ENCODE measurements around the gene EXOSC10. TPM values are rescaled to one million over a fixed set of nuclear protein-coding genes. Genes with fewer than 3 reads are reported as not detected.
"Not testable (repeated sequence)": the region's sequence is repeated elsewhere in the genome, so short reads cannot be mapped to it uniquely, and the experiment has no call there.

EXOSC10 gene
- total and polyA plus RNA-seq, 5 donors, result 20.1 to 25.7 (median 21.9) TPM

- H3K4me1 ChIP-seq (ENCODE audit: control insufficient read depth, insufficient read depth, low read length), result no peaks in the 10 kb centered on the region
- ATAC-seq (peak; percentile 56 to 60), DNase-seq (peak in 1 of 3 donors; percentile 64)
- no peak overlapping the region for H3K27ac ChIP-seq (ENCODE audit: low read length)
- no peaks in the 10 kb centered on the region for H3K27me3 ChIP-seq (ENCODE audit: control insufficient read depth, insufficient read depth)
- no peaks in the 10 kb centered on the region for H3K9me3 ChIP-seq (ENCODE audit: control insufficient read depth, low read length)
- 55% methylated on average over 10 of the region's 10 CpGs for WGBS
- intact Hi-C loops (cut with DNase I), result no loop called here
- no peak overlapping the region for H3K4me3 ChIP-seq (ENCODE audit: low read length)
Measured at GRCh38 chr1:11053758-11054137, 45.9 kb downstream of the EXOSC10 start.

GRCh38 chr1:11052839-11053757 lies 46.6 kb downstream of the EXOSC10 start:
- ATAC-seq (peak; percentile 8 to 37), DNase-seq (no peak)
- no peaks in the 10 kb centered on the region for H3K9me3 ChIP-seq (ENCODE audit: control insufficient read depth, low read length)
- H3K4me3 ChIP-seq (ENCODE audit: low read length), result no peak overlapping the region
- intact Hi-C loops (cut with DNase I), result no loop called here
- H3K27ac ChIP-seq (ENCODE audit: low read length), result no peak overlapping the region
- WGBS, result 23% methylated on average over 29 of the region's 29 CpGs
- no peaks in the 10 kb centered on the region for H3K4me1 ChIP-seq (ENCODE audit: control insufficient read depth, insufficient read depth, low read length)
- no peaks in the 10 kb centered on the region for H3K27me3 ChIP-seq (ENCODE audit: control insufficient read depth, insufficient read depth)

DNA sequence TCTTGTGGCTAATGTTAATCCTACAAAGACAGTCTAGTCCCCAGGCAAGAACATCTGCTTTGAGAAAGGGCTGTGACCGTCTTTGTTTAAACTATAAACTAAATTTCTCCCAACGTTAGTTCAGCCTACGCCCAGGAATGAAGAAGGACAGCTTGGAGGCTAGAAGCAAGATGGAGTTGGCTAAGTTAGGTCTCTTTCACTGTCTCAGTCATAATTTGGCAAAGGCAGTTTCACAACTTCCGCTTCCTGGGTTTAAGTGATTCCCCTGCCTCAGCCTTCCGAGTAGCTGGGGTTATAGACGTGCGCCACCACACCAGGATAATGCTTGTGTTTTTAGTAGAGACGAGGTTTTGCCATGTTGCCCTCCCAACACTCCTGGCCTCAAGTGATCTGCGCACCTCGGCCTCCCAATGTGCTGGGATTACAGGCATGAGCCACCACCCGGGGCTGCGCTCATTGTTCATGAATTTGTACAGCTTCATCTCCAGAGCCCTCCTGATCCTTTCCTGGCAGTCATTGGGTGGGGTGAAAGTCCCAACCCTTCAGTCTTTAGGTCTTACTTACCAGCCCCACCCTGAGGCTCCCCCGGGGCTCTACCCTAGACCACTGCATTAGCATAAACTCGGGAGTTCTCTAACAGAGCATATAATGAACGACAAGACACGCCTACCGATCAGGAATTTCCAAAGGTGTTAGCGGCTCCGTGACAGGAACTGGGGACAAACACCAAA lies 47.7 kb downstream of the EXOSC10 start:
- Histone ChIP-seq H3K4me3 (ENCODE audit: low read length) (no peak overlapping the region), H3K27ac (ENCODE audit: low read length) (no peak overlapping the region), H3K27me3 (ENCODE audit: control insufficient read depth, insufficient read depth) (no peaks in the 10 kb centered on the region), H3K4me1 (ENCODE audit: control insufficient read depth, insufficient read depth, low read length) (no peaks in the 10 kb centered on the region), H3K9me3 (ENCODE audit: control insufficient read depth, low read length) (no peaks in the 10 kb centered on the region)
- DNase-seq, result no peak
- WGBS, result 53% methylated on average over 19 of the region's 19 CpGs
- no peak for ATAC-seq
- intact Hi-C loops (cut with DNase I), result no loop called here

GRCh38 chr1:11051121-11051520 lies 48.5 kb downstream of the EXOSC10 start:
- ATAC-seq; DNase-seq; H3K4me3 ChIP-seq (ENCODE audit: low read length); H3K9me3 ChIP-seq (ENCODE audit: control insufficient read depth, low read length); H3K27ac ChIP-seq (ENCODE audit: low read length); H3K27me3 ChIP-seq (ENCODE audit: control insufficient read depth, insufficient read depth); intact Hi-C loops (cut with DNase I); H3K4me1 ChIP-seq (ENCODE audit: control insufficient read depth, insufficient read depth, low read length): not testable (repeated sequence)
- 92% methylated on average over 10 of the region's 10 CpGs for WGBS

DNA sequence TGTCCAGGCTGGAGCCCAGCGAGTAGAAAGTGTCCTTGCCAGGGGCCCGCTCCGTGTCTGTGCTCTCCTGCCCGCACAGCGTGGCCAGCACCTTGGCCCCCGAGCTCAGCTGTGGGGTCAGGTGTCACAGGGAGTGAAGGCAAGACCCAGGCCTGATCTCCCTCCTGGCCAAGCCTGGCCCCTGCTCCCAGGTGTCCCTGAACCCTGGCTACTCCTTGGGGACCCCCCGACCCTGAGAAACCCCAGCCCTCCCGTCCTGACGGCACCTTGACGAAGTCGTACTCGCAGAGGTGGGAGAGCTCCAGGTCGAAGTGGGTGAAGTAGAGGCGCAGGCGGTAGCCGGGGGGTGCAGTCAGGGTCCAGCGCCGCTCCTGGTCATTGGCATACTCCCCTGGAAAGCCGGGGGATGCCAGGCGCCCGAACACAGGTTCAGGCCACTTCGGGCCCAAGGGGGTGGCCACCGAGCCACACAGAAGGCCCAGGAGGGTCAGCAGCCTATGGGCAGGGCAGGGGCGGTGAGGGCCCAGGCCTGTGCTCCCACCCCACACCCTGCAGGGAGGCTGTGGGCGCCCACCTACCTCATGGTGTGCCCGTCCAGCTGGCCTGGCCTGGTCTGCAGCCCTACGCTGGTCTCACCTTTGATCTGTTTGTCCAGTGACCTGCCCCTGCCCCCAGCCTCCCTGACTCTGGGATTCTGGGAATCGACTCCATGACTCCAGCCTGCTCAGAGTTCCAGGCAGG lies 52.9 kb downstream of the EXOSC10 start, which contains the start of gene MASP2:
Gene MASP2 (minus strand): TSS at position 615 of the 741 bp plus-strand sequence. CDS start 32 bp downstream, at position 583.
- DNase-seq, result peak in 1 of 3 donors; percentile 45
- no peaks in the 10 kb centered on the region for H3K4me1 ChIP-seq (ENCODE audit: control insufficient read depth, insufficient read depth, low read length)
- H3K4me3 ChIP-seq (ENCODE audit: low read length), result no peak within 1 kb of the TSS
- no peak within 1 kb of the TSS for H3K27ac ChIP-seq (ENCODE audit: low read length)
- peak; percentile 22 to 34 for ATAC-seq
- no peaks in the 10 kb centered on the region for H3K9me3 ChIP-seq (ENCODE audit: control insufficient read depth, low read length)
- H3K27me3 ChIP-seq (ENCODE audit: control insufficient read depth, insufficient read depth), result no peaks in the 10 kb centered on the region
- 92% methylated on average over 28 of the region's 28 CpGs for WGBS
- intact Hi-C loops (cut with DNase I), result loop anchor here in 1 of 4 donors (10.0 kb wide), 1 partner anchor 598 kb away; no protein-coding TSS in a partner anchor

GRCh38 chr1:11046270-11046566 lies 53.5 kb downstream of the EXOSC10 start:
- 84% methylated on average over 8 of the region's 8 CpGs for WGBS
- Histone ChIP-seq H3K9me3 (ENCODE audit: control insufficient read depth, low read length) (no peaks in the 10 kb centered on the region), H3K27me3 (ENCODE audit: control insufficient read depth, insufficient read depth) (no peaks in the 10 kb centered on the region), H3K27ac (ENCODE audit: low read length) (no peak overlapping the region), H3K4me1 (ENCODE audit: control insufficient read depth, insufficient read depth, low read length) (no peaks in the 10 kb centered on the region), H3K4me3 (ENCODE audit: low read length) (no peak overlapping the region)
- DNase-seq (peak in 1 of 3 donors; percentile 50), ATAC-seq (no peak)
- intact Hi-C loops (cut with DNase I), result loop anchor here in 1 of 4 donors (10.0 kb wide), 1 partner anchor 599 kb away; no protein-coding TSS in a partner anchor

GRCh38 chr1:11045428-11046269 lies 54.0 kb downstream of the EXOSC10 start:
- no peaks in the 10 kb centered on the region for H3K27me3 ChIP-seq (ENCODE audit: control insufficient read depth, insufficient read depth)
- no peaks in the 10 kb centered on the region for H3K9me3 ChIP-seq (ENCODE audit: control insufficient read depth, low read length)
- ATAC-seq, result peak in 1 of 2 donors; percentile 30
- intact Hi-C loops (cut with DNase I), result loop anchor here in 1 of 4 donors (10.0 kb wide), 1 partner anchor 599 kb away; no protein-coding TSS in a partner anchor
- no peak overlapping the region for H3K27ac ChIP-seq (ENCODE audit: low read length)
- H3K4me3 ChIP-seq (ENCODE audit: low read length), result no peak overlapping the region
- peak in 1 of 3 donors; percentile 50 for DNase-seq
- H3K4me1 ChIP-seq (ENCODE audit: control insufficient read depth, insufficient read depth, low read length), result no peaks in the 10 kb centered on the region
- 50% methylated on average over 32 of the region's 32 CpGs for WGBS

GRCh38 chr1:11044849-11045427 lies 54.7 kb downstream of the EXOSC10 start:
- H3K27me3 ChIP-seq (ENCODE audit: control insufficient read depth, insufficient read depth), result no peaks in the 10 kb centered on the region
- WGBS, result 80% methylated on average over 16 of the region's 16 CpGs
- H3K27ac ChIP-seq (ENCODE audit: low read length), result no peak overlapping the region
- H3K9me3 ChIP-seq (ENCODE audit: control insufficient read depth, low read length), result no peaks in the 10 kb centered on the region
- H3K4me1 ChIP-seq (ENCODE audit: control insufficient read depth, insufficient read depth, low read length), result no peaks in the 10 kb centered on the region
- intact Hi-C loops (cut with DNase I), result loop anchor here in 2 of 4 donors (5.0 to 10.0 kb wide), 2 partner anchors 597 to 600 kb away; no protein-coding TSS in a partner anchor
- DNase-seq (peak in 1 of 3 donors; percentile 46), ATAC-seq (no peak)
- H3K4me3 ChIP-seq (ENCODE audit: low read length), result no peak overlapping the region

- 74% methylated on average over 16 of the region's 16 CpGs for WGBS
- DNase-seq, result no peak
Measured at GRCh38 chr1:11044086-11044848, 55.4 kb downstream of the EXOSC10 start.

More at GRCh38 chr1:11044086-11044848, 55.4 kb downstream of the EXOSC10 start:
- Histone ChIP-seq H3K4me1 (ENCODE audit: control insufficient read depth, insufficient read depth, low read length) (no peaks in the 10 kb centered on the region), H3K4me3 (ENCODE audit: low read length) (no peak overlapping the region), H3K9me3 (ENCODE audit: control insufficient read depth, low read length) (no peaks in the 10 kb centered on the region), H3K27me3 (ENCODE audit: control insufficient read depth, insufficient read depth) (no peaks in the 10 kb centered on the region), H3K27ac (ENCODE audit: low read length) (no peak overlapping the region)
- intact Hi-C loops (cut with DNase I), result loop anchor here in 2 of 4 donors (5.0 to 10.0 kb wide), 2 partner anchors 598 to 601 kb away; no protein-coding TSS in a partner anchor
- no peak for ATAC-seq
